Bronchial epithelial cell (primary cell): Measurements from ENCODE around the gene CYP19A1. TPM values are rescaled to one million over a fixed set of nuclear protein-coding genes. Genes with fewer than 3 reads are reported as not detected.
A peak's percentile ranks its signal among the peaks of the same experiment; 100 is the strongest.

ENCODE experiments used
- DNase-seq: peaks from one replicate; pipeline ENCODE4 v3.0.0-alpha.2; 2010; ENCODE audit warnings: low read depth
- FAIRE-seq: peaks from 2 replicates; lab custom pipeline; 2011; peaks lifted over from hg19 to GRCh38; lab: Jason Lieb, UNC
- H3K27me3 ChIP-seq: 2 replicates; pipeline ENCODE4 v1.5.1; 2011; ENCODE audit warnings: low read length; ENCODE audit not compliant: control insufficient read depth, insufficient read depth
- H3K36me3 ChIP-seq: 2 replicates; pipeline ENCODE4 v1.5.1; 2011; ENCODE audit warnings: low read length; ENCODE audit not compliant: control insufficient read depth, insufficient read depth
- H3K4me3 ChIP-seq: 2 replicates; pipeline ENCODE4 v1.5.1; 2011; ENCODE audit warnings: mild to moderate bottlenecking, low read depth, low read length, control low read depth
- total RNA-seq: library from RNA; depleted of rRNA; stranded (reverse); fragments of >200 nt; gene quantifications from 2 replicates; pipeline ENCODE4 v1.2.1, GENCODE V29; 2014
- TF ChIP-seq, protein P1 (sequence below): IDR thresholded peaks from 2 replicates; pipeline ENCODE4 v1.5.1; 2011; ENCODE audit warnings: mild to moderate bottlenecking, moderate library complexity, low read length, control low read depth, inconsistent platforms; ENCODE audit not compliant: insufficient read depth, severe bottlenecking

CYP19A1 gene
- total RNA-seq, 1 donor from 2014 or later, result not detected

- no peaks in the 10 kb centered on the region for H3K27me3 ChIP-seq
- H3K36me3 ChIP-seq, result no peaks in the 10 kb centered on the region
- TF ChIP-seq, protein P1, sequence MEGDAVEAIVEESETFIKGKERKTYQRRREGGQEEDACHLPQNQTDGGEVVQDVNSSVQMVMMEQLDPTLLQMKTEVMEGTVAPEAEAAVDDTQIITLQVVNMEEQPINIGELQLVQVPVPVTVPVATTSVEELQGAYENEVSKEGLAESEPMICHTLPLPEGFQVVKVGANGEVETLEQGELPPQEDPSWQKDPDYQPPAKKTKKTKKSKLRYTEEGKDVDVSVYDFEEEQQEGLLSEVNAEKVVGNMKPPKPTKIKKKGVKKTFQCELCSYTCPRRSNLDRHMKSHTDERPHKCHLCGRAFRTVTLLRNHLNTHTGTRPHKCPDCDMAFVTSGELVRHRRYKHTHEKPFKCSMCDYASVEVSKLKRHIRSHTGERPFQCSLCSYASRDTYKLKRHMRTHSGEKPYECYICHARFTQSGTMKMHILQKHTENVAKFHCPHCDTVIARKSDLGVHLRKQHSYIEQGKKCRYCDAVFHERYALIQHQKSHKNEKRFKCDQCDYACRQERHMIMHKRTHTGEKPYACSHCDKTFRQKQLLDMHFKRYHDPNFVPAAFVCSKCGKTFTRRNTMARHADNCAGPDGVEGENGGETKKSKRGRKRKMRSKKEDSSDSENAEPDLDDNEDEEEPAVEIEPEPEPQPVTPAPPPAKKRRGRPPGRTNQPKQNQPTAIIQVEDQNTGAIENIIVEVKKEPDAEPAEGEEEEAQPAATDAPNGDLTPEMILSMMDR, result no peak
- DNase-seq (no peak), FAIRE-seq (no peak)
- no peak overlapping the region for H3K4me3 ChIP-seq
These were observed 138.9 kb downstream of the CYP19A1 start for GRCh38 chr15:51199541-51199940.

GRCh38 chr15:51198701-51199232 is 139.6 kb downstream of the CYP19A1 start:
- TF ChIP-seq, protein P1, result no peak
- no peak overlapping the region for H3K4me3 ChIP-seq
- no peaks in the 10 kb centered on the region for H3K27me3 ChIP-seq
- DNase-seq (no peak), FAIRE-seq (no peak)
- H3K36me3 ChIP-seq, result no peaks in the 10 kb centered on the region

DNA sequence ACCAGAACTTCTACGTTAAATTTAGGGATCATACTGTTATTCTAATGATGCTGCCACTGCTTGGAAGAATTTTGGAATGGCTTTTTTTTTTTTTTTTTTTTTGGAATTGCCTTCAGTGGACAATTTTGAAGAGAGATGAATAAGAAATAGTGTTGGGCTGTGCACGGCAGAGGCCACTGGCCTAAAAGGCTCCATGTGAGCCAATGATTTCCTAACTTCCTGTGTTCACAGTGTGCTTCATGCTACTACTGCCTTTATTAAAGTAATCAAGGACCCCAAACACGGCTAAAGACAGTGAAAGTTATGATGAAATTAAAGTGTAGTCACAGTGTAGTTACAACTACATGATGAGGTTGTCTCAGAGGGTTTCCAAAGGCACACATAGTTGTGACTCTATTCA is 142.9 kb downstream of the CYP19A1 start:
- no peak overlapping the region for H3K4me3 ChIP-seq
- no peaks in the 10 kb centered on the region for H3K36me3 ChIP-seq
- H3K27me3 ChIP-seq, result no peaks in the 10 kb centered on the region
- no peak for FAIRE-seq
- TF ChIP-seq, protein P1, result no peak
- no peak for DNase-seq

DNA sequence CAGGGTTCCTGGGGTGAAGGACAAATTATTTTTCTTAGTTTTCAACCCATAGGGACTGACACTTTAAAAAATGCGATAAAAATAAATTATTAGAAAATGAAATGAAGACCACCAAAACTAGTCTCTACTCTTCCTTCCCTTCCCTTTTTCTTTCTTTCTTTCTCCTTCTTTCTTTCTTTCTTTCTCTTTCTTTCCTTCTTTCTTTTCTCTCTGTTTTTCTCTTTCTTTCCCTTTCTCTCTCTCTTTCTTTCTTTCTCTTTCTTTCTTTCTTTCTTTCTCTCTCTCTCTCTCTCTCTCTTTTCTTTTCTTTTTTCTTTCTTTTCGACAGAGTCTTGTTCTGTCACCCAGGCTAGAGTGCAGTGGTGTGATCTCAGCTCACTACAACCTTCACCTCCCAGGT is 144.4 kb downstream of the CYP19A1 start:
- TF ChIP-seq, protein P1, result no peak
- H3K27me3 ChIP-seq, result no peaks in the 10 kb centered on the region
- FAIRE-seq, result no peak
- no peak for DNase-seq
- H3K4me3 ChIP-seq, result no peak overlapping the region
- H3K36me3 ChIP-seq, result no peaks in the 10 kb centered on the region

GRCh38 chr15:51193526-51193925 is 144.9 kb downstream of the CYP19A1 start:
- FAIRE-seq (no peak), DNase-seq (no peak)
- no peaks in the 10 kb centered on the region for H3K27me3 ChIP-seq
- no peaks in the 10 kb centered on the region for H3K36me3 ChIP-seq
- TF ChIP-seq, protein P1, result no peak
- H3K4me3 ChIP-seq, result no peak overlapping the region

DNA sequence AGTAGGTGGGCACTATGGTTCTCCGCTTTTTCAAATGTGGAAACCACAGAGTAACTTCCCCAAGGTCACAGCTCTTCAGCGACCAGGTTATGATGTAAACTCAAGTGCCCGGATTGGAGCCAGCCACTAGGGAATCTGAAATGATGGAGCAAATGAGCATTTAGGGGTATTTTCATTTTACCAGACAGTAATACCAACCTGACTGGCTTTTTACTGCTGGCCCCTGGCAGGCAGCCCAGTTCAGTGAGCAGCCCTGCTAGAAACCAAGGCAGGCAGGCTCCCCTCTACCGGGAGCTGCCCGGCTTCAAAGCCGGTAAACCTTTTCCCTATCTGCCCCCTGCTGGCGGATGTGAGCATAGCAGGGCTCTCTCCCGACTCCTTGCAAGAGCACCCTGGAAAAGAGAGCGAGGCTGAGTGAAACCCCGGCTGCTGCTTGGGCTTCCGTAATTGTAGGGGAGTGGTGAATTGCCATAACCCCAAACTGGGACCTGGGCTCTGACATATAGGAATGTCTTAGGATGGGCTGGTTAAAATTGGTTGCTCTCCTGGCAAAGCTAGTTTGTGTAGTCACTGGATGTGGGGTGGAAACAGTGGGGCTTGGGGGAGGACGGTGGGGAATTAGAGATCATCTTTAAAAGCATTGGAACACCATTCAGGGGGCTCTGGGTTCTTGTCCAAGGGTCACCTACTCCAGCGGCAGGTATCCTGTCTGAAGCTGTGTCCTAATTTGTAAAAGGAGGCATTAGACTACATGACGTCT is 145.7 kb downstream of the CYP19A1 start:
- FAIRE-seq (no peak), DNase-seq (peak; percentile 80)
- Histone ChIP-seq H3K4me3 (no peak overlapping the region), H3K27me3 (no peaks in the 10 kb centered on the region), H3K36me3 (no peaks in the 10 kb centered on the region)
- TF ChIP-seq, protein P1, result peak; percentile 97
